ENCODE data around the gene LOX.

Gene LOX

DNA sequence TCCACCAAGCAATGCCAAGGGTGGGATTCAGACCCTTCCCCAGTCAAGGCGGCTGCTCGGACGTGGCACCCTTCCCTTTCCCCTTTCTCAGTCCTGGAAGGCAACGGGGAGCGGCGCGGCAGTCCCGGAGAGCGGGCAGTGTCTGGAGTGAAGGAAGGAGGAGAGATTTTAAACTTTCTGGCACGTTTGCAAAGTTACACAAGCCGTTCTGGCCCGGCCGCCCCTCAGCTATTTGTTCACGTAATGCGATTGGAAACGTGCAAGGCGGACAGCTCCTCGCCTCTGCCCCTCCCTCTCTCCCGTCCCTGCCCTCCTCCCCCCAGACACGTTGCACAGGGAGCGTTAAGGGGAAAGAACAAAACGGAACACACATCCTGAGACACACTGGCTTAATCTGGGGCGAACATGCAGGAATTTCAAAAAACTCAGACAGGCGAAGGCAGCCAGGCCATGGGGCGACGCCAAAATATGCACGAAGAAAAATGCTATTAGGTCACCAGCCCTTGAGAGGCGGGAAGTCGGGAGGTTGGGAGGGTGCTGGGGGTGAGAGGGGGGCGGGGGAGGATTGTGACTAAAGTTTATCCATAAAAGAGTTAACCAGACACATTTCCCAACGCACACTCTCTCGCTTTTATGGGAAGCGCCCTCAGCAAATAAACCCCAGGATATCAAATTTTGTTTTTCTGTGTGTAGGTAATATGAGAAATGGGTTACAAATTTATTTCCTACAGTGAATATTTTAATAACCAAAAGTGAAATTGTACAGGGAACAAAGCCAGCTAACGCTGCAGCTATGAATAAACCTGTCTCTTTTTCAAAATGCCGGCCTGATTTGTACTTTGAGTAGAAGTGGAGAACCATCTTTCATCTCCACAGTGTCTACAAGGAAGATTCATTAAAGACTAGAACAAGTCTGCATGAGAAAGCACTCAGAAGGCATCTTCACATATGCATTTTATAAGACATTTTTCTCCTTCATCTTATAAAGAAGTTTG is at the start of gene LOX:
LOX (minus strand) TSS at position 144 of the 995 bp plus-strand sequence. CDS start 274 bp downstream, outside the sequence.
- no peak for DNase-seq

DNA sequence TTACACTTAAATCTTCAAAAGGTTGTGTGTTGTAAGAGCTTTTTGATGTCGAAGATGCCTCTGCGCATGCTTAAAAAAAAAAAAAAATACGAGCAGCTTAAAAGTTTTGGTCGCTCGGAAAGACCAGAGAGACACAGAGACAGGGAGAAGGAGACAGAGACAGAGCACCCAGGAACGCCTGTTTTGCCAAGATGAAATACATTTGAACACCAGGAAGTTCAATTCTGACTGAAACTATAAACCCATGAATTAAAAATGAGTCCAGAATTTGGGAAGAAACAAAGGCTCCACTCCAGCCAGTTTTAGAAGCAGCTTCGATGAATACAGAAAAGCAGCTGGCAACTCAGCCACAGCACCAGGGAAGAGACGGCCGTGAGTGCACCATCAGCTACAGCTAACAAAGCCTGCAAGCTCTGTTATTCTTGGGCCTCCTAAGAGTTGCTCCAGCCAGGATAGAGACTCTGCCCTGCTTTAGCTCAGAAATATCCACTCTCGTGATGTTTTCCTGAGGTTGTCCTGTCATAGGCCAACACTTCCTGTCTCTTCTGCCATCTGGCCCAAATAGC is 48.8 kb upstream of the LOX start:
- no peak for DNase-seq

DNA sequence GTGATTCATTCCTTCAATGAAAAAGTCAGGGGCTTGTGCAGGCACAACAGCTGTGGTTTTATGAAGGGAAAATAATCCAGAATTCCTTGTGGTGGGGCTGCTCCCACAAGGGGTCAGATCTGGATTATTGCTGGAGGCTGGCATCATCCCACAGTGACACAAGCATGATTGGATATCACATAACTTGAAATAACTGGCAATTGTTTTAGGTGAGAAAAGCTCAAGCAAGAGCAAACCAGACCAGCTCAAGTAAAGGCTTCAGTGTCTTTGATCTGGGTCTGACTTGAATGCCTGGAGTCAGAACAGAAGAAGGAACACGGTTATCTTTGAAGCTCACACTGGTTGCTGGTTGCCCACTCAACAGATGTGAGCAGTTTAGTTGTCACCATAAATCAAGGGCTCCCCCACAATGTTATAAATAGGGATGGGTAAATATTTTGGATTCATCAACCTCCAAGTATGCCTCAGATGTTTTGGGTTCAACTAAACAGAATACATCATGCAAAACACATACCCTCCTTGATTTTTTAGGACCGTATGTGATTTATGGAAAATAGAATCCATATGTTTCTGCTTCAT is 48.2 kb upstream of the LOX start:
- DNase-seq = no peak

DNA sequence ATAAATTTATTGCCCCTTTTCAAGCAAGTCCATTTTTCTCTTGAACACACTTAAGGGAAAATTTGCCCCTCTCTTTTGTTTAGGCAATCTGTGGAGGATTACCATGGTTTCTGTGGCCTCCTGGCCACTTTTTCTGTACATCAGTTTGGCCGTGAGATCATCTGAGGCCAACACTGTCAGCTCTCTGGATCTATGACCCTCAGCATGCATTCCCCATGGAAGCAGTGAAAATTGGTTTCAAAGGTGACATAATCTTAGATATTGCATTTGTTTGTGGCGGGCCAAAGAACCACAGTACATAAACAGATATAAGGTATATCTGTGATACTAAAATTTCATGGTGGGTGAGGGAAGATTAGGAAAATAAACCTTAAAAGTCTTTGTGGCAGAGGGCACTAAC is 46.7 kb upstream of the LOX start:
- no peak for DNase-seq

DNA sequence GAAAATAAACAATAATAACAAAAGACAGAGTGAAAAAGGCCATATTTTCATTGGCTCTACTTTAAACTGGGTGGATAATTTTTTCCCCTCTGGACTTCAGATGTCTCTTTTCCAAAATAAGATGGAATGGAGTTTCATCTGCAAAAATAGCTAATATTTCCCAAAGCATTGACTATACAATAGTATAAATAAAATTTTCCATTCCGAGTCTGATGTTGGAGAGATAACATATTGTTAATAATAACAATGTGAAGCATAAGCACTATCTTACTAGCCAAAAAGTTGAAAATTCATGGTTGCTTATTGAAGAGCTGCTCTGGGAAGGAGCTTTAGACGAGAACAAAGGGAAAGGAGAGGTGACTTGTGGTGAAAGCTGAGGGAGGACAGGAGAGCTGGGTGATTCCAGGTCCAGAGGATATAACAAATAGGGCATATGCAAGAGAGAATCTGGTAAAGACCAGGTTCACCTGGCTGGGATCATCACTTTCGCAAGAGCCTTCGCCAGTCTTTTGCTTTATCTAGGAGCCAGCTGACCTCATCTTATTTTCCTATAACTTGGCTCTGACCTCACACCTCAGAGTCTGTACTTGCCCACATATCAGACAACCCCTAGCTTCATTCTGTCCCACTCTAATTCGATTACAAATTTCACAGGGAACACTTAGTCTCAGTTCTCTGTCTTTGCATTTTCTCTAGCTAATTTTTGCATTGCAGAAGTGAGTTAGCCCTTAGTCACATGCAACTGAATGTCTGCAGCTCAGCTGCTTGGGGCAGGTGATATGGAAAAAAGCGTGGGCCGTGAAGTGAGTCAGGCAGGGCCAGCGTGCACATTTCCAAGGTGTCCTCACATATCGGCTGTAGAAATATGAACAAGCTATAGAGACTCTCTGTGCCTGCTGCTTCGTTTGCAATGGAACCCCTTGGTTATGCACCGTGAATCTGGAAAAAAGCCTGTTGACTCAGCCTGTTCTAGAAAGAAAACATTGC is 43.7 kb upstream of the LOX start:
- no peak for DNase-seq

- no peak for DNase-seq
These were observed 42.9 kb upstream of the LOX start for GRCh38 chr5:122120957-122121356.

DNA sequence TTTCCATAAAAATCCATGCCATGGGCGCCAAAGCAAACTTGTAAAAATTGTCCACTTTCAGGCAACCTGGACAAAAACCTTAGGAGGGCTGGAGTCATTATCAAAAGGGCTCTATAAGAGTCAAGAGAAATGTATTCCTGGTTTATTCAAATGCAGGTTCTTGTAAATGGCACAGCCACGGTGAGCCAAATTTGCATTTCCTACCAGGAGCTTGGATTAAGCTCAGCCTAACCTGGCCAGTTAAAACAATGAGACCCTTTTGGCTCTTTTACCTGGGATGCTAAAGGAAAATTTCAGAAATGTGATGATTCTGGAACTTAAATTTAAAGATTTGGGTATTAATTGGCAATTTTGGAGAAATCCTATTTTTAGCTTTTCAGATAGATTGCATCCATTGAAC is 42.4 kb upstream of the LOX start:
- DNase-seq = no peak

DNA sequence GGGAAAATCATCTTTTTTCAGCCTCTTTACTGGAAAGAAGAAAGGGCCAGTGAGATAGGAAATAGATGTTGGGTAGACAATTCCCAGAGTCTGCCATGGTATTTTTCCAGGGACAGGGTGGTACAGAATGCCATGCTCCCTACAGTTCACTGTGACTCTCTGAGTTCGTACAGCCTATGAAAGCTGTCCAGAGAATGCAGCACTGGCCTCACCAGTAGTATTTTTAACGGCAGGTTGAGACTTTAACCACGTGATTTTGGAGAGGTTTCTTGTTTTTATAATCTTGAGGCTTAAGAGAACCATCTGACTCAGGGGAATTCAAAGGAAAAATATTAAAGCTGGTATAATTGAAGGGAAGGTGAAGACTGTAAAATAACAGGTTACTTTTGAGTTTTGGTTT is 41.1 kb upstream of the LOX start:
- no peak for DNase-seq

- no peak for DNase-seq
These were observed 40.4 kb upstream of the LOX start for GRCh38 chr5:122118356-122118948.

GRCh38 chr5:122114501-122114900 is 36.4 kb upstream of the LOX start:
- DNase-seq = no peak

DNA sequence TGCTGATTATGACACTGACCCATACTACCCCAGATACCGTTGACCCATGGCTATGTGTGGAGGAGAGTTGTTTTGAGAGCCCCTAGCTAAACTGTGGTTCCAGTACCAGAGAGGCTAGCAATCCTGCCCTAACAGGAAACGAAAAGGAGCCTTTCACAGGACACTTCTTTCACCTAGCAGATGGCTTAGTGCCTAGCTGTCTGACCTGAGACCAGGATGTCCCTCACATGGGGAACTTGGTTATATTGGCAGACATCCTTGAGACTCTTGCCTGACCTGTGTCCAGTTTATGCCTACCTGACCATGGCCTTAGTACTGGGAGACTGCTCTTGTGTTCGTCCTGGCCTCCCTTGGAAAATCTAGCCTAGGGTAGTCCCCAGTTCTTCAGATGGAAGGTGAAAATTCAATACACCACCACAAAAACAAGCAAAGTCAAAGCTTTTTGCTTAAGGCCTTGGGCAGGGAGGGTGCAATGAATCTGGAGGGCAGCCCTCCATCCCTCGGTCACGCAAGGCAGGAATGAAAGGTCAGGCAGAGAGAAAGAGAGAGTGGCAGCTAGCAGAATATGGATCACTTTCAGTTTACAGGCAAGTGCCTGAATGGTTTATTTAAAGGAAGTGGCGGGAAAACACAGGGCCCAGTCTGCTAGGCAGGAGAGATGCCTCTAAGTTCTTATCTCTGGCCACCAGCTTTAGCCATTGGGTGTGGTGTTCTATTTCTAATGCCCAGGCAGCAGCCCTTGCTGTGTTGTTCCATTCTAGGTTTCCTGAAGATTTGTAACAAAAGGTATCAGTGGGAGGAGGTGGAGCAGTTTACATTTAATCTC is 34.9 kb upstream of the LOX start:
- DNase-seq = no peak

GRCh38 chr5:122112063-122112462 is 34.0 kb upstream of the LOX start:
- no peak for DNase-seq

- DNase-seq = no peak
These were observed 33.4 kb upstream of the LOX start for GRCh38 chr5:122111460-122111859.

- no peak for DNase-seq
These were observed 32.9 kb upstream of the LOX start for GRCh38 chr5:122110987-122111386.

GRCh38 chr5:122107016-122107415 is 29.0 kb upstream of the LOX start:
- no peak for DNase-seq

- DNase-seq = no peak
These were observed 27.9 kb upstream of the LOX start for GRCh38 chr5:122105909-122106308.

- DNase-seq = no peak
These were observed 24.8 kb upstream of the LOX start for GRCh38 chr5:122102825-122103224.

GRCh38 chr5:122101636-122102285 is 23.7 kb upstream of the LOX start:
- no peak for DNase-seq

DNA sequence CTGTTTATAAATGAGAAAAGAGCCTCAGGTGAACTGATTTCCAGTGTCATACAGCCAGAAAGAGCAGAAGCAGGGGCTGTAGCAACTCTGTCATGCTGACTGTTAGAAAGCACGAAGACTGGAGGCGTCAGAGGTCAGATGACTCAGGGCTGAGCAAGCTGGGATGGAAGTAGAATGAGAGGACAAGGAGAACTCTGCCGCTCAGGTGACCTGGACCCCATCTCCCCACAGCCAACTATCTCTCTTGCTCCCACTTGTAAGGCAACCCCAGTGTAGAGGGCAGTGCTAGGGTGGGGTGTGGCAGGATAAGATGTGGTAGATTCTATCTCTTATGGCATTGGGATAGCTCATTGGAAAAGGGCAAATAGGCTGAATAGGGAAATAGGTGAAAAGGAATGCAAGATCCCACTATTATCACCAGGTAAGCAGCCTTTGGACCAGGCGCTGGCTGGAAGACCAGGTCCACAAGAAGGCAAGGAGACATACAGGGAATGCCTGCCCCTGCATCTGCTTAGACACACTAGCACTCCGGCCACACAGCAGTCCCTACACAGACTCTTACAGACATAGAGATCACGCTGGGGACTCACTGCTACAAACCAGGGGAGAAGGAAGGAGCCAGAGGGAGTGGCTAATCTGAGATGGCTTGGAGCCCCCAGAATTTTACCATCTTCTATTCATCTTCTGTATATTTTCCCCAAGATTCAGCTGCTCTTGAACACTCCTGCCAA is 21.2 kb upstream of the LOX start:
- no peak for DNase-seq

DNA sequence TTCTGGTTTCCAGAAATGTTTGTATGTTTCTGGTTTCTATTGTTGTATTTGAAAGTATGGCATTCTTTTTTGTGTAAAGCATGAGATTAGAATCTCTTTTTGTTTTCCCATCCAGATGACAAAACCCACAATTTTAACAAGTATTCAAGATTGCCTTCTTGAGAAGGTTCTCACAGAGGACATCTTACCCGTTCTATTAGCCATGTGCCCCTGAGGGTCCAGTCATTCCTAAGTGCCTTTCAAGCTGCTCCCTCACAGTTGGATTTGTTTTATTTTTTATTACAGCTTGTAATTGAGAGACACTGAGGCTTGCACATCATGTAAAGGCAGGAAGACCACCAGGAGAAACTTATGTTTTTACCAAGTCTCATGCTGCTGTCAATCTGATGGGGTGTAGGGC is 19.3 kb upstream of the LOX start:
- no peak for DNase-seq
